HG03354 (cell line): ENCODE results near the gene GNMT.
"Not testable (repeated sequence)": the region's sequence is repeated elsewhere in the genome, so short reads cannot be mapped to it uniquely, and the experiment has no call there.

ENCODE experiments used
- ATAC-seq: cut with Tn5 transposase; IDR thresholded peaks from one replicate; pipeline ENCODE4 v1.9.1; 2021; ENCODE audit warnings: mild to moderate bottlenecking; ENCODE audit not compliant: unreplicated experiment, poor library complexity, severe bottlenecking

The GNMT gene

DNA sequence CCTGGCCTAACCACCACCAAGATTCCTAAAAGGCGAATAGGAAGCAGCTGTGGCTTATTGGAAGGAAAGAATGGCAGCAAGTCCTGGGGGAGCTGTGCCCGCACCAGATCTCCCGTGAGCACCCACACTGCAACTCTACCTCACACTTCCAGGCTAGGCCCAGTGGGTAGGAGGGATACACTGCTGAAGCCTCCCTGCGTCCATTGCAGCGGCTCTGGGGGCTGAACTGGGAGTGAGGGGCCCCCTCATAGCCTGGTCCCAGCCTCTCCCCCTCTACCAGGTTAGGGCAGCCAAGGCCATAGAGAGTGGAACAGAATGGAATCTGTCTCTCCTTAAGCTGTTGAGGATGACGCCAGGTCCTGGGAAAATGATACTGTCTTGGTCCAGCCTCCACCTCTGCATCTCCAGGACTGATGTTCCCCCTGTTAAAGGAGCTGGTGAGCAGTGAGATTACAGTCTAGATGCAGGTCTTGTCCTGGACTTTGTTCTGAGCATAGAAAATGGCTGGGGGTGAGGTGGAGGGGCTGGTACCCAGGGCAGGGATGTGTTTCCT is 20.0 kb upstream of the GNMT start:
- no peak for ATAC-seq

DNA sequence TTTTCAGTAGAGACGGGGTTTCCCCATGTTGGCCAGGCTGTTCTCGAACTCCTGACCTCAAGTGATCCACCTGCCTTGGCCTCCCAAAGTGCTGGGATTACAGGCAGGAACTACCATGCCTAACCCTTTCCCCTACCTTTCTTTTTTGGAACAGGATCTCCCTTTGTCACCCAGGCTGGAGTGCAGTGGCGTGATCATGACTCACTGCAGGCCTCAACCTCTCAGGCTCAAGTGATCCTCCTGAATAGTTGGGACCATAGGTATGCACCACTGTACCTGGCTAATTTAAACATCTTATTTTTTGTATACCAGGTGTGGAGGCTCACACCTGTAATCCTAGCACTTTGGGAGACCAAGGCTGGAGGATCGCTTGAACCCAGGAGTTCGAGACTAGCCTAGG is 19.2 kb upstream of the GNMT start:
- ATAC-seq, result not testable (repeated sequence)

DNA sequence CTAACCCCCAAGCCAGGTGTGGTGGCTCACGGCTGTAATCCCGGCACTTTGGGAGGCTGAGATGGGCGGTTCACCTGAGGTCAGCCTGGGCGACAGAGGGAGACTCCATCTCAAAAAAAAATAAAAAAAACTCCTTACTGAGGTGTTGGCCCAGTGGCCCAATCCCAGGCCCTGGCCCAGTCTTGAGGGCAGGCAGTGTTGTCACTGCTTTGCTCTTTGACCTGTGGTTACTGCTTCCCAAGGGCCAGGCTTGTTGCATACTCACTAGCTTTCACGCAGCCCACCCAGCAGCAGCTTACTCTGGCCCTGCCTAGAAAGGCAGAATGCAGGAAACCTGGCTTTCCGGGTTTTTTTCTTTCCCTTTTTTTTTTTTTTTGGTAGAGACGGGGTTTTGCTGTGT is 18.1 kb upstream of the GNMT start:
- no peak for ATAC-seq

- no peak for ATAC-seq
Observed at GRCh38 chr6:42947950-42948349, 12.6 kb upstream of the GNMT start.

GRCh38 chr6:42952389-42952788 is 8.2 kb upstream of the GNMT start:
- ATAC-seq, result no peak

GRCh38 chr6:42954405-42954804 is 6.1 kb upstream of the GNMT start:
- ATAC-seq, result not testable (repeated sequence)

DNA sequence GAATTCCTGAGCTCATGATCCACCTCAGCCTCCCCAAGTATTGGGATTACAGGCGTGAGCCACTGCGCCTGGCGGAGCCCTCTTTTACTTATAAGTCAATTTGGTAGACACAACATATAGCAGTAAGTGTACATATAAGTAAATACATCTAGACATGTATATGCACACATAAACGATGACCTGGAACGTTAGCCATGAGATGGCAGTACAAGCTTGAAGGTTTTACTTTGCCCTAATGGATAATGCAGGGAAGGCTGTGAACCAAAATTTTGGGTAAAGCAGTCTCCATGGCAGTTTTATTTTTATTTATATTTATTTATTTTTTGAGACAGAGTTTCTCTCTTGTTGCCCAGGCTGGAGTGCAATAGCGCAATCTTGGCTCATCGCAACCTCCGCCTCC is 2.4 kb upstream of the GNMT start:
- ATAC-seq, result no peak

DNA sequence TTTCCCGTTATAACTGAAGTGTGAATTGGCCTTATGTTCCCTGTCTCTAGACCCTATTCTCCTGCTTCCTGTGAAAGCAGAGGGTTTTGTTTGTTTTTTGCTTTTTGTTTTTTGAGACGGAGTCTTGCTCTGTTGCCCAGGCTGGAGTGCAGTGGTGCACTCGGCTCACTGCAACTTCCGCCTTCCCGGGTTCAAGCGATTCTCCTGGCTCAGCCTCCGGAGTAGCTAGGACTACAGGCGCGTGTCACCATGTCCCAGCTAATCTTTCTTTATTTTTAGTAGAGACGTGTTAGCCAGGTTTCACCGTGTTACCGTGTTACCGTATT is 674 bp upstream of the GNMT start:
- ATAC-seq, result no peak

GRCh38 chr6:42961020-42961470 is 491 bp downstream of the GNMT start:
- no peak for ATAC-seq

GRCh38 chr6:42962096-42962495 is 1.5 kb downstream of the GNMT start:
- no peak for ATAC-seq

DNA sequence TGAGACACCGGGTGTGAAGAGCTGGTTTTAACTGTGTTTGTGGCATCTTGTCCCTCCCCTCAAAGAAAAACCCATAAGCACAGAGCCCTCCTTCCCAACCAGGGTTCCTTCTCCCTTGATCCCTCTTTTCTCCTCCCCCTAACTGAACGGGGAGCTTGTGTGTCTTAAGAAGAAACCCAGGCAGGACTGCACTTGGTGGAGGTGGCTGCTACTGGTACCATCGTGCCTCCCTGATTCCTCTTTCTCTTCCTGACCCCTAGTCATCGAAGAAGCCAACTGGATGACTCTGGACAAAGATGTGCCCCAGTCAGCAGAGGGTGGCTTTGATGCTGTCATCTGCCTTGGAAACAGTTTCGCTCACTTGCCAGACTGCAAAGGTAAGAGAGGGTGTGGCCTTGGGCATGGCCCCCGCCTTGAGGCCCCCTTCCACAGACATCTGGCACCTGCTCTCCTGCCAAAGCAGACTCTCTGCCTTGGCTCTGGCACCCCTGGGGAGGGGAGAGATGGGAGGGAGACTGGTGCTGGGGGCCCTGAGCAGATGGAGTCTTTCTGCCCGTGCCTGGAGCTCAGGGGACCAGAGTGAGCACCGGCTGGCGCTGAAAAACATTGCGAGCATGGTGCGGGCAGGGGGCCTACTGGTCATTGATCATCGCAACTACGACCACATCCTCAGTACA is 2.1 kb downstream of the GNMT start:
- ATAC-seq, result no peak

DNA sequence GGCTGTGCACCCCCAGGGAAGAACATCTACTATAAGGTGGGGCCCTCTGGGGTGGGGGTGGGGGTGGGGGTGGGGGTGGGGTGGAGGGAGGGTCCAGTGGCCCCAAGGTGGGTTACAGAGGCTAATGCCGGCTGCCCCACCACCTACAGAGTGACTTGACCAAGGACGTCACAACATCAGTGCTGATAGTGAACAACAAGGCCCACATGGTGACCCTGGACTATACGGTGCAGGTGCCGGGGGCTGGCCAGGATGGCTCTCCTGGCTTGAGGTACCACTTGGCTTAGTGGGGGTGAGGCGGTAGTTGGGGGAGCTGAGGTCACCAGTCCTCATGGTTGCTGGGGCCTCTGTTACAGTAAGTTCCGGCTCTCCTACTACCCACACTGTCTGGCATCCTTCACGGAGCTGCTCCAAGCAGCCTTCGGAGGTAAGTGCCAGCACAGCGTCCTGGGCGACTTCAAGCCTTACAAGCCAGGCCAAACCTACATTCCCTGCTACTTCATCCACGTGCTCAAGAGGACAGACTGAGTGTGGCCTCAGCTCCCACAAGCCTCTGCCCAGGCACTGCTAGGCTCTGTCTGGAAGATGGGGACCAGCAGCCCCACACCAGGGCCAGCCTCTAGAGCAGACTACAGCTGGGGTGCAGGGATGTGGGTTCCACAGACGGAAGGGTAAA is 2.8 kb downstream of the GNMT start:
- no peak for ATAC-seq

- ATAC-seq, result no peak
Observed at GRCh38 chr6:42963855-42964605, 3.5 kb downstream of the GNMT start.

- no peak for ATAC-seq
Observed at GRCh38 chr6:42966571-42966970, 6.0 kb downstream of the GNMT start.

GRCh38 chr6:42967228-42967627 is 6.7 kb downstream of the GNMT start:
- ATAC-seq, result no peak

DNA sequence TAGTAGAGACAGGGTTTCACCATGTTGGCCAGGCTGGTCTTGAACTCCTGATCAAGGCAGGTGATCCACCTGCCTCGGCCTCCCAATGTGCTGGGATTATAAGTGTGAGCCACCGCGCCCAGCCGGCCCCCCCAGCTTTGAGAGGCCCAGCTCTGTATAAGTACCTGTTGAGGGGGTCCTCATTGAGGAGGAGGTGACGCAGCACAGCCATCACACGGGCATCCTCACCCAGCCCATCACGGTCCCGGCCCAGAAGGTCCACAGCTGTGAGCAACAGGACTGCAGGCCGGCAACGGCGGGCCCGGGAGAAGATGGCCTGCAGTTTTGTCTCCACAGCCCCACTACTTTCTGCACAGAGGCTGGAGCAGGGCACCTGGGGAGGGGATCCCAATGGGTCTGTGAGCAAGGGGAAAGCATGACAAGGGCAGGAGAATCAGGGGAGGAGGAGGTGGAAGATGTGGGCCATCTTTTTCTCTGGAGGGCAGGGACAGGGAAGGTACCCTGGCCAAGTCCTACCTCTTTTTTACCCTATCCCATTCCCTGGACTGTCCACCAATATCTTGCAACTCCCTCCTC is 7.7 kb downstream of the GNMT start:
- no peak for ATAC-seq

DNA sequence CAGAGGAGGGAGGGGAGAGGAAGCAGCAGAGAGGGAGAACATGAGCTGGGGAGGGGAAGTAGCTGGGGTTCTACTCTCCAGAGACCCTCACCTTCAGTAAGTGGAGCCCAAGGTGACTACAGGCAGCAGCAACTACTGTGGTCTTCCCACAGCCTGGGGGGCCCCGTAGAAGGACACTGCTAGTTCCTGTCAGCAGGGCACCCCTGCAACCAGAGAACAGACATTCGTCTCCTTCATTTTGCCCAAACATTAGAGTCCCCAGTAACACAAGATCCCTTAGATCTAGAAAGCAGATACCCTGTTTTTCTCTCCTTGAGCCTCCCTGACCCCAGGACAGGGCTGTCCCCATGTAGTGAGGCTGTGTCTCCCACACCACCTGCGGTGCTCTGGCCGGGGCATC is 8.2 kb downstream of the GNMT start:
- no peak for ATAC-seq

- ATAC-seq, result no peak
Observed at GRCh38 chr6:42969431-42969830, 8.9 kb downstream of the GNMT start.

DNA sequence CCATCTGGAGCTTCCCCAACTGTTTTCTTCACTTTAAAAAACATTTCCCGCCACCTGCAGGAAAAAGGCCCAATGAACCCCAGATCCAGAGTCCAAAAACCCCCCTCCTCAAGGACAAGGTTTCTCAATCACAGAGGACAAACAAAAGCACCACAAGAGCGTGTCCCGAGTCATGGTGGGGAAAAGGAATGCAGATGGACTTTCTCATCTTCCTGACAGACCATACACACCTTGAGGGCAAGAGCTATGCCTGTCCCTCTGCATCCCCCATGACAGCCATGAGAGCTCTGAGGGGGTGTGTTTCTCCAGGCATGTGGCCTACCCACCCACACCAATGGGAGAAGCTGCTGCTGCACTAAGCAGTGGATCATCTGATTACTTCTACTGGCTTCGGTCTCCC is 9.4 kb downstream of the GNMT start:
- ATAC-seq, result no peak

GRCh38 chr6:42970871-42971612 is 10.5 kb downstream of the GNMT start:
- ATAC-seq, result no peak
